ENCODE results near the gene PGGHG. TPM values are rescaled to one million over a fixed set of nuclear protein-coding genes. Genes with fewer than 3 reads are reported as not detected.
A peak's percentile ranks its signal among the peaks of the same experiment; 100 is the strongest.

PGGHG gene
- polyA plus RNA-seq, 1 donor (not counting 4 experiments of a cell fraction or from before 2014, with no cell fraction given) = 4.3 TPM

DNA sequence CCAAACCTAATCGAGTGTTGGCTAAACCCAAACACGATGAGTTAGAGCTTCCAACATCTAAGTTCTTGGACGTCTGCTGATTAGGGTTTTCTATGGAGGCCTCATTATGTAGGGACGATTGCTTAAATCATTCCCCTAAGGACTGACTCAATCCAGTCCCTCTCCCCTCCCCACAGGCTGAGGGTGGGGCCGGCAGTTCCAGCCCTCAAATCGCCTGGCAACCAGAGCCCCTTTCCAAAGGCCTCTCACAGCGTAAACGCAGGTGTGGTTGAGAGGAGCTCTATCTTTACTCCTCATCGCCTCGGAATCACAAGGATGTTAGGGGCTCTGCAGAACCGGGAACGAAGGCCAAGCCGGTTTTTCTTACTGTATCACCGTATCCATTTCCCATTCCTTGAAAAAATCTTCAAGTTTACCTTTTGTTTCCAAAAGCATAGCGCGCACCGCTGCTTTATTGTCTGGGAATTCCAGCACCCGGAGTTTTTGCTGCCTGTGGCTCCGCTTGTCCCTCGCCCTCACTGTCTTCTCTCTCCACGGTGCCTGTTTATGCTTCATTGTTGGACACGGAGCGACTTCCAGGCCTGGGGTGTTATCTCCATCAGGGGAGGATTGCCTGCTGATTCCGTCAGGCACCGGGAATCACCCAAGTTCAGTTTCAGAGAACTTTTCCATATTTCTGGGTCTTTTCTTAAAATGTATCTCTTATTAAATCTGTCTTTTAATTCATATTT, 45.5 kb downstream of the PGGHG start:
- H3K4me2 ChIP-seq (ENCODE audit: control insufficient read depth, extremely low read depth, insufficient read depth, low read depth, low read length) = peak overlapping the region; percentile 8
- no peak overlapping the region for H3K4me3 ChIP-seq (ENCODE audit: control insufficient read depth in 2 of 3, extremely low read depth in 1 of 3, insufficient read depth in 2 of 3, low read depth in 1 of 3, low read length in 3 of 3)
- no peaks in the 10 kb centered on the region for H3K79me2 ChIP-seq (ENCODE audit: control insufficient read depth, insufficient read depth, low read length)
- FAIRE-seq = no peak
- no peak overlapping the region for H3K9ac ChIP-seq (ENCODE audit: control insufficient read depth, extremely low read depth, insufficient read depth, low read length)
- no peaks in the 10 kb centered on the region for H3K36me3 ChIP-seq (ENCODE audit: control insufficient read depth in 2 of 2, extremely low read depth in 1 of 2, insufficient read depth in 2 of 2, low read length in 2 of 2)
- H3K4me1 ChIP-seq (ENCODE audit: control insufficient read depth, extremely low read depth, insufficient read depth, low read length) = peaks cover 3% of the 10 kb centered on the region
- H3K27ac ChIP-seq (ENCODE audit: control insufficient read depth, insufficient read depth, low read length) = no peak overlapping the region
- dilution Hi-C loops (cut with MboI; ENCODE audit: extremely low pct_ligation_motif_present, low sequenced_read_pairs) = no loop called here
- no peak for TF ChIP-seq EZH2 (IDR thresholded peaks at IDR 0.05; ENCODE audit: low read length)
- TF ChIP-seq, protein P1, sequence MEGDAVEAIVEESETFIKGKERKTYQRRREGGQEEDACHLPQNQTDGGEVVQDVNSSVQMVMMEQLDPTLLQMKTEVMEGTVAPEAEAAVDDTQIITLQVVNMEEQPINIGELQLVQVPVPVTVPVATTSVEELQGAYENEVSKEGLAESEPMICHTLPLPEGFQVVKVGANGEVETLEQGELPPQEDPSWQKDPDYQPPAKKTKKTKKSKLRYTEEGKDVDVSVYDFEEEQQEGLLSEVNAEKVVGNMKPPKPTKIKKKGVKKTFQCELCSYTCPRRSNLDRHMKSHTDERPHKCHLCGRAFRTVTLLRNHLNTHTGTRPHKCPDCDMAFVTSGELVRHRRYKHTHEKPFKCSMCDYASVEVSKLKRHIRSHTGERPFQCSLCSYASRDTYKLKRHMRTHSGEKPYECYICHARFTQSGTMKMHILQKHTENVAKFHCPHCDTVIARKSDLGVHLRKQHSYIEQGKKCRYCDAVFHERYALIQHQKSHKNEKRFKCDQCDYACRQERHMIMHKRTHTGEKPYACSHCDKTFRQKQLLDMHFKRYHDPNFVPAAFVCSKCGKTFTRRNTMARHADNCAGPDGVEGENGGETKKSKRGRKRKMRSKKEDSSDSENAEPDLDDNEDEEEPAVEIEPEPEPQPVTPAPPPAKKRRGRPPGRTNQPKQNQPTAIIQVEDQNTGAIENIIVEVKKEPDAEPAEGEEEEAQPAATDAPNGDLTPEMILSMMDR (optimal IDR thresholded peaks at IDR 0.05 in 1 of 3, IDR thresholded peaks at IDR 0.05 in 1 of 3, conservative IDR thresholded peaks at IDR 0.05 in 1 of 3; ENCODE audit: extremely low read depth in 1 of 3, insufficient read depth in 2 of 3, low read length in 3 of 3) = no peak
- peaks cover 2% of the 10 kb centered on the region for H3K9me3 ChIP-seq (ENCODE audit: control insufficient read depth, low read depth, low read length)
- no peak for DNase-seq (ENCODE audit: low read depth, low spot score)
- peaks cover 4% of the 10 kb centered on the region for H3K27me3 ChIP-seq (ENCODE audit: control insufficient read depth, extremely low read depth, insufficient read depth, low read length)
- no peaks in the 10 kb centered on the region for H3K9me1 ChIP-seq (ENCODE audit: control insufficient read depth, extremely low read depth, insufficient read depth, low read length)
- peak overlapping the region; percentile 53 for H2AFZ ChIP-seq (ENCODE audit: control insufficient read depth, low read length)
- H4K20me1 ChIP-seq (ENCODE audit: control insufficient read depth, extremely low read depth, insufficient read depth, low read length) = no peaks in the 10 kb centered on the region

DNA sequence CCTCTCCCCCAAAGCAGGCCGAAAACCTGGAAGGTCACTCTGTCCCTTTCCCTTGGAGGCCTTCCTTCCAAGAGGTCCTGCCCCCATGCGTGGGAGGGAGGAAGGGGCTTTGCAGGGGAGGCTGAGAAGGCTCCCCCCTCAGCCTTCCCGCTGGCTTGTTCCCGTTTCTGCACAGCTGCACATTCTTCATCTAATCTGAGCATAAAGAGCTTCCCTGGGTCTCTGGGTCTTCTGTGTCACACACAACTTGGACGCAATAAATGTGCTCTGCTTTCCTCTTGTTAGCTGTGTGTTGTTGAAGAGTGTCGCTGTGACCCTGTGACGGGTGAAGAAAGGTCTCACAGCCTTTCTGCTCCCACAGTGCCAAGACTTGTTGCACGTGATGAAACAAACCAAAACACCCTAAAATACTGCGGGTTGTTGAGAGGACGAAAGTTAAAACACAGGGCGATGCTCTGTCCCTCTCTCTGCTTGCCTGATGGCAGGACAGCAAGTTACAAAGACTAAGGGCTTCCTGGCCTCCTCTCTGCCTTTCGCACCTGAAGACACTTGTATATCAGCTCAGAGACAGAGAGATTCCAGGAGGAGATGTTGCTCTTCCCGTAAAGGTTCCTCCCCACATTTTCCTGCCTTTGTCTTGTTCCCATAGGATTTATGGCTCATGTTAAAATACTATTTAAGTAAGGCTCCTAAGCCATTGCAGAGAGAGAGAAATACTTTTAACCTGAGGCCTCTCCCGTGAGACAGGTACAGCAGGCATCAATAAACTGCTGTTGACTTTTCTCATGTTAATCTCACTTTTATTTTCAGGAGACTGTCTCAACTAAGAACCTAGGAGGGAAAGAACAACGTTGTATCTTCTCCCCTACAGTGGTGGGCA, 47.1 kb downstream of the PGGHG start:
- no peak overlapping the region for H3K9ac ChIP-seq (ENCODE audit: control insufficient read depth, extremely low read depth, insufficient read depth, low read length)
- TF ChIP-seq, protein P1 (optimal IDR thresholded peaks at IDR 0.05 in 1 of 3, IDR thresholded peaks at IDR 0.05 in 1 of 3, conservative IDR thresholded peaks at IDR 0.05 in 1 of 3; ENCODE audit: extremely low read depth in 1 of 3, insufficient read depth in 2 of 3, low read length in 3 of 3) = no peak
- no peak for TF ChIP-seq EZH2 (IDR thresholded peaks at IDR 0.05; ENCODE audit: low read length)
- no peak overlapping the region for H3K4me2 ChIP-seq (ENCODE audit: control insufficient read depth, extremely low read depth, insufficient read depth, low read depth, low read length)
- H3K4me3 ChIP-seq (ENCODE audit: control insufficient read depth in 2 of 3, extremely low read depth in 1 of 3, insufficient read depth in 2 of 3, low read depth in 1 of 3, low read length in 3 of 3) = no peak overlapping the region
- no peaks in the 10 kb centered on the region for H3K9me1 ChIP-seq (ENCODE audit: control insufficient read depth, extremely low read depth, insufficient read depth, low read length)
- no peak for FAIRE-seq
- H3K27me3 ChIP-seq (ENCODE audit: control insufficient read depth, extremely low read depth, insufficient read depth, low read length) = peaks cover 4% of the 10 kb centered on the region
- peaks cover 2% of the 10 kb centered on the region for H3K9me3 ChIP-seq (ENCODE audit: control insufficient read depth, low read depth, low read length)
- H4K20me1 ChIP-seq (ENCODE audit: control insufficient read depth, extremely low read depth, insufficient read depth, low read length) = no peaks in the 10 kb centered on the region
- peaks cover 3% of the 10 kb centered on the region for H3K4me1 ChIP-seq (ENCODE audit: control insufficient read depth, extremely low read depth, insufficient read depth, low read length)
- H2AFZ ChIP-seq (ENCODE audit: control insufficient read depth, low read length) = no peak overlapping the region
- H3K79me2 ChIP-seq (ENCODE audit: control insufficient read depth, insufficient read depth, low read length) = no peaks in the 10 kb centered on the region
- dilution Hi-C loops (cut with MboI; ENCODE audit: extremely low pct_ligation_motif_present, low sequenced_read_pairs) = no loop called here
- DNase-seq (ENCODE audit: low read depth, low spot score) = no peak
- H3K36me3 ChIP-seq (ENCODE audit: control insufficient read depth in 2 of 2, extremely low read depth in 1 of 2, insufficient read depth in 2 of 2, low read length in 2 of 2) = no peaks in the 10 kb centered on the region
- no peak overlapping the region for H3K27ac ChIP-seq (ENCODE audit: control insufficient read depth, insufficient read depth, low read length)

All from keratinocyte (primary cell).